NCI-H2227 treated with DMSO at 0.1 percent for 48 hours (cell line): ENCODE results near the gene ZNF25.
"Not testable (repeated sequence)": the region's sequence is repeated elsewhere in the genome, so short reads cannot be mapped to it uniquely, and the experiment has no call there.

Experiments used
- DNase-seq: peaks from one replicate; lab custom pipeline; 2025; lab: John Stamatoyannopoulos, UW

ZNF25 gene

DNA sequence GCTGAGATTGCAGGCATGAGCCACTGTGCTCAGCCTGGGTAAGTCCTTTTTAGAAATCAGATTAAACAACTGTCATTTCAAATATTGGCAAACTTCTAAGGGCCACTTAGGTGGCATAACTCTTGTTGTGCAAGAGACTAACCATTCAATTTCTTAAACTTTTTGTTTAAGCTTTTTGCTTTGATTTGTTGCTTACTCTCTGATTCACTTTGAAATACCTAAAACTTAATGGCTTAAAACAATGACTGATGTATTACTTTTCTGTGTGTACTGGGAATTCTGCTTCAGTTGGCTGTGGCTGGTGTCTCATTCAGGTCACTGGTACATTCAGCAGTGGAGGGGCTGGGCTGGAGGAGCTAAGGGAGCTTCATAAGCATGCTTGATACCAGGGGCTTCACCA lies 28.9 kb downstream of the ZNF25 start:
- DNase-seq = no peak

DNA sequence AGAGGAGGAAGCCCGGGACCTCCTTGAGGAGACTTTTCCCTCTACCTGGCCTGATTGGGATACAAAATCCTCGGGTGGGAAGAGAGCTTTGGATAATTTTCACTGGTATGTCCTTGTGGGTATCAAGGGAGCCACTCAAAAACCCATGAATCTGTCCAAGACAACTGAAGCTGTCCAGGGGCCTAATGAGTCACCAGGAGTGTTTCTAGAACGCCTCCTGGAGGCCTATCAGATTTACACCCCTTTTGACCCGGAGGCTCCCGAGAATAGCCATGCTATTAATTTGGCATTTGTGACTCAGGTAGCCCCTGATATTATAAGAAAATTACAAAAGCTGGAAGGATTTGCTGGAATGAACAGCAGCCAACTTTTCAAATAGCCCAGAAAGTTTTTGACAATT lies 38.6 kb downstream of the ZNF25 start:
- no peak for DNase-seq

DNA sequence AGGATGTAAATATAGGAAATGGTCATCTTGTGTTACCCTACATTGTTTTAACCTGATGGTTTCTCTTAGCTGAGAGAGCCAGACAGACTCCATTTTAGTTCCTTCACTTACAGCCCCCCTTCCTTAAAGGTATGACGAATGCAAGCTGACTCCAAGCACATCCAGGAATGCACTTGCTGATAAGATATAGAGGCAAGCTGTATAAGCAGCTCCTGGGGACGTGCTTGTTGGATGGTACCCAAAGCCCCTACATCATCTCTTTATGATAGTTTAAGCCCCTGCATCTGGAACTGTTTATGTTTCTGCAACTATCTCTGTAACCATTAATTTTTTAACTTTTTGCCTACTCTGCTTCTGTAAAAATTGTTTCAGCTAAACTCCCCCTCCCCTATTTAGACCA lies 41.7 kb downstream of the ZNF25 start:
- DNase-seq = no peak

DNA sequence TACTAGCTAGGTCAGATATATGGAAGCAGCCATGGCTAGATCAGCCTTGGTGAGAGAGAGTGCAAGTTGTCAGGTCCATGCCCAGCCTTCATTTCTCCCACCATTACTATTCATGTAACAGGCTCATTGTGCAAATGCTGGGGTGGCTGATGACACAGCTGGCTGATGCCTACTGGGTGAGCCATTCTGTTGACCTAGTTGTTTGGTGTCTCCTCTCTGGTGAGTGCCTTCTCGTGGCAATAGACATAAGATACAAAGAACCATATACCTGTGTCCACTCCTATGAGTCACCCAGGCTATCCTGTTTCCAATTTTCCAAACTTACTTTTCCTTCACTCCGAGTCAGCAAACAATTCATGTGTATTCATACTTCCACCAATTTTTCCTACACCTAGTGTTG lies 46.0 kb downstream of the ZNF25 start:
- DNase-seq = no peak

DNA sequence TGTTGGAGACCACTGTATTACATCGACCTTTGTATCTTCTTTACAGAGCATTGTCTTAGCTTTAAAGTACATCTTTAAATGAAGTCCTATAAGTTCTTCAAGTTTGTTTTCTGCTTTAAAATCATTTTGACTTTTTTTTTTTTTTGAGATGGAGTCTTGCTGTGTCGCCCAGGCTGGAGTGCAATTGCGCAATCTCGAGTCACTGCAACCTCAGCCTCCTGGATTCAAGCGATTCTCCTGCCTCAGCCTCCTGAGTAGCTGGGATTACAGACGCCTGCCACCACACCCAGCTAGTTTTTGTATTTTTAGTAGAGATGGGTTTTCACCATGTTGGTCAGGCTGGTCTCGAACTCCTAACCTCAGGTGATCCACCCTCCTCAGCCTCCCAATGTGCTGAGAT lies 68.3 kb downstream of the ZNF25 start:
- not testable (repeated sequence) for DNase-seq

DNA sequence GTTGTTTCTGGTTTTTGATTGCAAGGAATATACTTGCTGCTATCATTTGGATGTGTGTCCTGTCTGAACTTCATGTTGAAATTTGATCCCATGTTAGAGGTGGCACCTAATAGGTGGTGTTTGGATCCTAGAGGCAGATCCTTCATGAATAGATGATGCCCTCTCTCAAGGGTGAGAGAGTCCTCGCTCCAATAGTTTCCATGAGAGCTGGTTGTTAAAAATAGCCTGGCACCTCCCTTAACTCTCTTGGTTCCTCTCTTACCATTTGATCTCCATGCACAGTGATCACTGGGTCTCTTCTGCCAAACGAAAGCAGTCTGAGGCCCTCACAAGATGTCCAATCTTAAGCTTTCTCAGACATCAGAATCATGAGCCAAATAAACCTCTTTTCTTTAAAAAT lies 70.1 kb downstream of the ZNF25 start:
- no peak for DNase-seq
